ENCODE data around the gene SHC4.
"Not testable (repeated sequence)": the region's sequence is repeated elsewhere in the genome, so short reads cannot be mapped to it uniquely, and the experiment has no call there.

Gene SHC4

GRCh38 chr15:48794697-48795134 lies 169.0 kb downstream of the SHC4 start:
- Histone ChIP-seq H3K9ac (ENCODE audit: low read length) (no peak overlapping the region), H3K9me2 (replicated peaks; ENCODE audit: insufficient read depth, low read length) (no peaks in the 10 kb centered on the region), H3K27me3 (ENCODE audit: low read length) (no peaks in the 10 kb centered on the region), H3K4me3 (ENCODE audit: insufficient read depth, low read length, poor library complexity, severe bottlenecking) (no peak overlapping the region), H3F3A (ENCODE audit: insufficient read depth) (0 out of 2 replicates have a peak, but pooled peaks cover 5% of the 10 kb centered on the region), H3K36me3 (ENCODE audit: low read length) (peaks cover 56% of the 10 kb centered on the region), H3K9me3 (ENCODE audit: insufficient read depth, low read length) (no peaks in the 10 kb centered on the region), H2AFZ (ENCODE audit: low read depth, low read length, severe bottlenecking) (no peak overlapping the region), H4K20me1 (ENCODE audit: low read depth, low read length) (peaks cover 2% of the 10 kb centered on the region; the same call in 1 of the 2 replicates), H3K27ac (ENCODE audit: low read depth, low read length) (no peak overlapping the region), H3K79me2 (ENCODE audit: insufficient read depth, low read length) (peaks cover 20% of the 10 kb centered on the region), H3K4me2 (ENCODE audit: low read depth, low read length, poor library complexity, severe bottlenecking) (no peak overlapping the region)
- no peak for TF ChIP-seq CTCF (IDR thresholded peaks at IDR 0.05; ENCODE audit: insufficient read depth, low read length, poor library complexity, severe bottlenecking)

GRCh38 chr15:48792408-48792807 lies 171.3 kb downstream of the SHC4 start:
- H3K4me3 ChIP-seq (ENCODE audit: insufficient read depth, low read length, poor library complexity, severe bottlenecking) = no peak overlapping the region
- 0 out of 2 replicates have a peak, but pooled peaks cover 5% of the 10 kb centered on the region for H3F3A ChIP-seq (ENCODE audit: insufficient read depth)
- H3K9me2 ChIP-seq (replicated peaks; ENCODE audit: insufficient read depth, low read length) = no peaks in the 10 kb centered on the region
- no peaks in the 10 kb centered on the region for H3K9me3 ChIP-seq (ENCODE audit: insufficient read depth, low read length)
- TF ChIP-seq CTCF (IDR thresholded peaks at IDR 0.05; ENCODE audit: insufficient read depth, low read length, poor library complexity, severe bottlenecking) = no peak
- no peak for TF ChIP-seq EZH2phosphoT487 (conservative IDR thresholded peaks at IDR 0.05; ENCODE audit: low read length)
- no peak overlapping the region for H3K27ac ChIP-seq (ENCODE audit: low read depth, low read length)
- H3K36me3 ChIP-seq (ENCODE audit: low read length) = peaks cover 63% of the 10 kb centered on the region
- H3K4me2 ChIP-seq (ENCODE audit: low read depth, low read length, poor library complexity, severe bottlenecking) = no peak overlapping the region
- H3K79me2 ChIP-seq (ENCODE audit: insufficient read depth, low read length) = 0 out of 2 replicates have a peak, but pooled peaks cover 4% of the 10 kb centered on the region
- no peak overlapping the region for H3K9ac ChIP-seq (ENCODE audit: low read length)
- H3K27me3 ChIP-seq (ENCODE audit: low read length) = no peaks in the 10 kb centered on the region
- H2AFZ ChIP-seq (ENCODE audit: low read depth, low read length, severe bottlenecking) = no peak overlapping the region
- no peaks in the 10 kb centered on the region for H4K20me1 ChIP-seq (ENCODE audit: low read depth, low read length)

- H3K36me3 ChIP-seq (ENCODE audit: low read length) = peaks cover 50% of the 10 kb centered on the region; the same call in 1 of the 2 replicates
- not testable (repeated sequence) for H3K4me3 ChIP-seq (ENCODE audit: insufficient read depth, low read length, poor library complexity, severe bottlenecking); H2AFZ ChIP-seq (ENCODE audit: low read depth, low read length, severe bottlenecking); H3K27ac ChIP-seq (ENCODE audit: low read depth, low read length); H3K27me3 ChIP-seq (ENCODE audit: low read length); H3K9ac ChIP-seq (ENCODE audit: low read length); H3F3A ChIP-seq (ENCODE audit: insufficient read depth); H3K4me2 ChIP-seq (ENCODE audit: low read depth, low read length, poor library complexity, severe bottlenecking); H3K9me2 ChIP-seq (replicated peaks; ENCODE audit: insufficient read depth, low read length); H3K79me2 ChIP-seq (ENCODE audit: insufficient read depth, low read length); H4K20me1 ChIP-seq (ENCODE audit: low read depth, low read length); H3K9me3 ChIP-seq (ENCODE audit: insufficient read depth, low read length)
Measured at GRCh38 chr15:48790466-48791115, 173.1 kb downstream of the SHC4 start.

GRCh38 chr15:48785712-48786111 lies 178.0 kb downstream of the SHC4 start:
- Histone ChIP-seq H3K36me3 (ENCODE audit: low read length) (peaks cover 49% of the 10 kb centered on the region), H3K9ac (ENCODE audit: low read length) (no peak overlapping the region), H3K27ac (ENCODE audit: low read depth, low read length) (no peak overlapping the region), H3K9me2 (replicated peaks; ENCODE audit: insufficient read depth, low read length) (no peaks in the 10 kb centered on the region), H2AFZ (ENCODE audit: low read depth, low read length, severe bottlenecking) (no peak overlapping the region), H3K79me2 (ENCODE audit: insufficient read depth, low read length) (no peaks in the 10 kb centered on the region), H3K27me3 (ENCODE audit: low read length) (no peaks in the 10 kb centered on the region), H3F3A (ENCODE audit: insufficient read depth) (no peaks in the 10 kb centered on the region), H3K9me3 (ENCODE audit: insufficient read depth, low read length) (no peaks in the 10 kb centered on the region), H3K4me3 (ENCODE audit: insufficient read depth, low read length, poor library complexity, severe bottlenecking) (no peak overlapping the region), H4K20me1 (ENCODE audit: low read depth, low read length) (no peaks in the 10 kb centered on the region), H3K4me2 (ENCODE audit: low read depth, low read length, poor library complexity, severe bottlenecking) (no peak overlapping the region)
- TF ChIP-seq EZH2phosphoT487 (conservative IDR thresholded peaks at IDR 0.05; ENCODE audit: low read length) (no peak), CTCF (IDR thresholded peaks at IDR 0.05; ENCODE audit: insufficient read depth, low read length, poor library complexity, severe bottlenecking) (no peak)

Data from SU-DHL-6 (cell line).